ENCODE results near the gene IGFALS.

The IGFALS gene

GRCh38 chr16:1754204-1754603 lies 39.3 kb downstream of the IGFALS start:
- H3K9me3 ChIP-seq (ENCODE audit: control insufficient read depth, low read depth, low read length), result no peaks in the 10 kb centered on the region
- no peak overlapping the region for H3K4me3 ChIP-seq (ENCODE audit: low read length)
- H3K4me1 ChIP-seq (ENCODE audit: control insufficient read depth, low read depth, low read length), result no peaks in the 10 kb centered on the region
- no peak overlapping the region for H3K9ac ChIP-seq (ENCODE audit: low read length)
- H3K27ac ChIP-seq (ENCODE audit: low read length), result no peak overlapping the region
- H3K36me3 ChIP-seq (ENCODE audit: control insufficient read depth, low read depth, low read length), result peaks cover 5% of the 10 kb centered on the region
- no peaks in the 10 kb centered on the region for H3K27me3 ChIP-seq (ENCODE audit: control insufficient read depth, insufficient read depth, low read length)

- H3K27ac ChIP-seq (ENCODE audit: low read length), result no peak overlapping the region
- peaks cover 12% of the 10 kb centered on the region for H3K36me3 ChIP-seq (ENCODE audit: control insufficient read depth, low read depth, low read length)
Observed at GRCh38 chr16:1752853-1753252, 40.7 kb downstream of the IGFALS start.

GRCh38 chr16:1751946-1752345 lies 41.6 kb downstream of the IGFALS start:
- Histone ChIP-seq H3K9ac (ENCODE audit: low read length) (no peak overlapping the region), H3K27ac (ENCODE audit: low read length) (no peak overlapping the region), H3K4me3 (ENCODE audit: low read length) (no peak overlapping the region), H3K4me1 (ENCODE audit: control insufficient read depth, low read depth, low read length) (no peaks in the 10 kb centered on the region), H3K27me3 (ENCODE audit: control insufficient read depth, insufficient read depth, low read length) (no peaks in the 10 kb centered on the region), H3K9me3 (ENCODE audit: control insufficient read depth, low read depth, low read length) (no peaks in the 10 kb centered on the region), H3K36me3 (ENCODE audit: control insufficient read depth, low read depth, low read length) (peaks cover 12% of the 10 kb centered on the region)

More at GRCh38 chr16:1752853-1753252, 40.7 kb downstream of the IGFALS start:
- no peaks in the 10 kb centered on the region for H3K27me3 ChIP-seq (ENCODE audit: control insufficient read depth, insufficient read depth, low read length)
- no peak overlapping the region for H3K4me3 ChIP-seq (ENCODE audit: low read length)
- no peak overlapping the region for H3K9ac ChIP-seq (ENCODE audit: low read length)
- no peaks in the 10 kb centered on the region for H3K4me1 ChIP-seq (ENCODE audit: control insufficient read depth, low read depth, low read length)
- no peaks in the 10 kb centered on the region for H3K9me3 ChIP-seq (ENCODE audit: control insufficient read depth, low read depth, low read length)

GRCh38 chr16:1749152-1750117 lies 44.1 kb downstream of the IGFALS start:
- no peaks in the 10 kb centered on the region for H3K9me3 ChIP-seq (ENCODE audit: control insufficient read depth, low read depth, low read length)
- no peak overlapping the region for H3K9ac ChIP-seq (ENCODE audit: low read length)
- H3K27ac ChIP-seq (ENCODE audit: low read length), result no peak overlapping the region
- H3K4me1 ChIP-seq (ENCODE audit: control insufficient read depth, low read depth, low read length), result no peaks in the 10 kb centered on the region
- no peak overlapping the region for H3K4me3 ChIP-seq (ENCODE audit: low read length)
- no peaks in the 10 kb centered on the region for H3K27me3 ChIP-seq (ENCODE audit: control insufficient read depth, insufficient read depth, low read length)
- H3K36me3 ChIP-seq (ENCODE audit: control insufficient read depth, low read depth, low read length), result peaks cover 12% of the 10 kb centered on the region

GRCh38 chr16:1747934-1748333 lies 45.6 kb downstream of the IGFALS start:
- Histone ChIP-seq H3K36me3 (ENCODE audit: control insufficient read depth, low read depth, low read length) (peaks cover 12% of the 10 kb centered on the region), H3K9ac (ENCODE audit: low read length) (no peak overlapping the region), H3K4me3 (ENCODE audit: low read length) (no peak overlapping the region), H3K9me3 (ENCODE audit: control insufficient read depth, low read depth, low read length) (no peaks in the 10 kb centered on the region), H3K27ac (ENCODE audit: low read length) (no peak overlapping the region), H3K27me3 (ENCODE audit: control insufficient read depth, insufficient read depth, low read length) (no peaks in the 10 kb centered on the region), H3K4me1 (ENCODE audit: control insufficient read depth, low read depth, low read length) (no peaks in the 10 kb centered on the region)

- no peak overlapping the region for H3K9ac ChIP-seq (ENCODE audit: low read length)
- no peak overlapping the region for H3K4me3 ChIP-seq (ENCODE audit: low read length)
- no peaks in the 10 kb centered on the region for H3K27me3 ChIP-seq (ENCODE audit: control insufficient read depth, insufficient read depth, low read length)
- H3K27ac ChIP-seq (ENCODE audit: low read length), result no peak overlapping the region
- no peaks in the 10 kb centered on the region for H3K4me1 ChIP-seq (ENCODE audit: control insufficient read depth, low read depth, low read length)
- H3K9me3 ChIP-seq (ENCODE audit: control insufficient read depth, low read depth, low read length), result no peaks in the 10 kb centered on the region
- H3K36me3 ChIP-seq (ENCODE audit: control insufficient read depth, low read depth, low read length), result peaks cover 7% of the 10 kb centered on the region
Observed at GRCh38 chr16:1746693-1747195, 46.8 kb downstream of the IGFALS start.

GRCh38 chr16:1745900-1746692 lies 47.4 kb downstream of the IGFALS start:
- Histone ChIP-seq H3K4me1 (ENCODE audit: control insufficient read depth, low read depth, low read length) (no peaks in the 10 kb centered on the region), H3K36me3 (ENCODE audit: control insufficient read depth, low read depth, low read length) (peaks cover 7% of the 10 kb centered on the region), H3K27ac (ENCODE audit: low read length) (no peak overlapping the region), H3K27me3 (ENCODE audit: control insufficient read depth, insufficient read depth, low read length) (no peaks in the 10 kb centered on the region), H3K9me3 (ENCODE audit: control insufficient read depth, low read depth, low read length) (no peaks in the 10 kb centered on the region), H3K4me3 (ENCODE audit: low read length) (no peak overlapping the region), H3K9ac (ENCODE audit: low read length) (no peak overlapping the region)

GRCh38 chr16:1745181-1745899 lies 48.2 kb downstream of the IGFALS start:
- H3K9me3 ChIP-seq (ENCODE audit: control insufficient read depth, low read depth, low read length), result no peaks in the 10 kb centered on the region
- H3K4me3 ChIP-seq (ENCODE audit: low read length), result no peak overlapping the region
- H3K27me3 ChIP-seq (ENCODE audit: control insufficient read depth, insufficient read depth, low read length), result no peaks in the 10 kb centered on the region
- no peak overlapping the region for H3K27ac ChIP-seq (ENCODE audit: low read length)
- H3K9ac ChIP-seq (ENCODE audit: low read length), result no peak overlapping the region
- H3K36me3 ChIP-seq (ENCODE audit: control insufficient read depth, low read depth, low read length), result peaks cover 7% of the 10 kb centered on the region
- no peaks in the 10 kb centered on the region for H3K4me1 ChIP-seq (ENCODE audit: control insufficient read depth, low read depth, low read length)

- no peak overlapping the region for H3K4me3 ChIP-seq (ENCODE audit: low read length)
- H3K27me3 ChIP-seq (ENCODE audit: control insufficient read depth, insufficient read depth, low read length), result no peaks in the 10 kb centered on the region
- peaks cover 7% of the 10 kb centered on the region for H3K36me3 ChIP-seq (ENCODE audit: control insufficient read depth, low read depth, low read length)
- H3K27ac ChIP-seq (ENCODE audit: low read length), result no peak overlapping the region
- H3K9me3 ChIP-seq (ENCODE audit: control insufficient read depth, low read depth, low read length), result peaks cover 4% of the 10 kb centered on the region
- no peak overlapping the region for H3K9ac ChIP-seq (ENCODE audit: low read length)
- no peaks in the 10 kb centered on the region for H3K4me1 ChIP-seq (ENCODE audit: control insufficient read depth, low read depth, low read length)
Observed at GRCh38 chr16:1744338-1744840, 49.1 kb downstream of the IGFALS start.

GRCh38 chr16:1743376-1744337 lies 49.8 kb downstream of the IGFALS start:
- H3K9me3 ChIP-seq (ENCODE audit: control insufficient read depth, low read depth, low read length), result peaks cover 8% of the 10 kb centered on the region
- no peaks in the 10 kb centered on the region for H3K27me3 ChIP-seq (ENCODE audit: control insufficient read depth, insufficient read depth, low read length)
- no peaks in the 10 kb centered on the region for H3K4me1 ChIP-seq (ENCODE audit: control insufficient read depth, low read depth, low read length)
- H3K27ac ChIP-seq (ENCODE audit: low read length), result no peak overlapping the region
- H3K4me3 ChIP-seq (ENCODE audit: low read length), result no peak overlapping the region
- peaks cover 4% of the 10 kb centered on the region for H3K36me3 ChIP-seq (ENCODE audit: control insufficient read depth, low read depth, low read length)
- H3K9ac ChIP-seq (ENCODE audit: low read length), result no peak overlapping the region

Data from iPS-18a (cell line).